Left colon (tissue), 2 donors: ENCODE data around the gene P2RY14. TPM values are rescaled to one million over a fixed set of nuclear protein-coding genes. Genes with fewer than 3 reads are reported as not detected.

Experiments
- ATAC-seq: fragments of 200-7000 bp; cut with Tn5 transposase; one replicate; pipeline ENCODE4 v1.9.1; 2020; ENCODE audit warnings: mild to moderate bottlenecking, moderate library complexity
- DNase-seq, 2 donors: peaks; one replicate each; pipeline ENCODE4 v3.0.0-alpha.2; 2020
- intact Hi-C, 2 donors: fragments of 100-400 bp; cut with DNase I in 1 of 2; cut with micrococcal nuclease in 1 of 2; formaldehyde crosslinking; loops; one replicate each; pipeline versions ENCODE4 v1.11.2 to v1.14.0; 2022; cut with DNase I, micrococcal nuclease
- total RNA-seq, 2 donors: library from RNA; stranded (reverse); fragmentation: NEBNext Ultra II Directional; extraction: Animal tissue kit (Norgen Biotek cat#: 25700); gene quantifications; one replicate each; pipeline ENCODE4 v1.2.1, GENCODE V29; 2021
- donor health status: DM: no; HTN: no; CAD: no.
- donor health status: DM: yes; HTN: yes; CAD: no.

Gene P2RY14
- total RNA-seq, 2 donors from 2014 or later, result 2.0 to 7.3 TPM

GRCh38 chr3:151201051-151201730 lies 77.2 kb downstream of the P2RY14 start:
- intact Hi-C loops, result no loop called here
- no peak for ATAC-seq
- DNase-seq, result no peak

- no peak for DNase-seq
- intact Hi-C loops, result no loop called here
- no peak for ATAC-seq
These were observed 77.8 kb downstream of the P2RY14 start for GRCh38 chr3:151200586-151200985.

GRCh38 chr3:151199554-151200438 lies 78.5 kb downstream of the P2RY14 start:
- intact Hi-C loops, result no loop called here
- DNase-seq (no peak), ATAC-seq (no peak)

- DNase-seq, result no peak
- ATAC-seq, result no peak
- intact Hi-C loops, result no loop called here
These were observed 79.5 kb downstream of the P2RY14 start for GRCh38 chr3:151198849-151199248.

GRCh38 chr3:151197981-151198767 lies 80.2 kb downstream of the P2RY14 start:
- ATAC-seq (no peak), DNase-seq (no peak)
- intact Hi-C loops, result no loop called here

GRCh38 chr3:151197228-151197627 lies 81.1 kb downstream of the P2RY14 start:
- ATAC-seq (no peak), DNase-seq (no peak)
- intact Hi-C loops, result no loop called here

GRCh38 chr3:151196434-151196833 lies 81.9 kb downstream of the P2RY14 start:
- intact Hi-C loops, result no loop called here
- DNase-seq (no peak), ATAC-seq (no peak)

GRCh38 chr3:151195826-151196225 lies 82.5 kb downstream of the P2RY14 start:
- ATAC-seq (no peak), DNase-seq (no peak)
- intact Hi-C loops, result no loop called here

- ATAC-seq, result no peak
- intact Hi-C loops, result no loop called here
- no peak for DNase-seq
These were observed 85.8 kb downstream of the P2RY14 start for GRCh38 chr3:151192545-151192944.

- DNase-seq, result no peak
- intact Hi-C loops, result no loop called here
- no peak for ATAC-seq
These were observed 87.2 kb downstream of the P2RY14 start for GRCh38 chr3:151191095-151191494.

- intact Hi-C loops, result no loop called here
- DNase-seq (no peak), ATAC-seq (no peak)
These were observed 95.1 kb downstream of the P2RY14 start for GRCh38 chr3:151183265-151183671.

GRCh38 chr3:151182349-151183079 lies 95.8 kb downstream of the P2RY14 start:
- intact Hi-C loops, result no loop called here
- DNase-seq, result no peak
- ATAC-seq, result no peak

GRCh38 chr3:151178208-151178845 lies 100.0 kb downstream of the P2RY14 start:
- intact Hi-C loops, result no loop called here
- peak; percentile 93 for ATAC-seq
- peak in 1 of 2 donors; percentile 32 for DNase-seq

- DNase-seq, result no peak
- no peak for ATAC-seq
- intact Hi-C loops, result no loop called here
These were observed 102.4 kb downstream of the P2RY14 start for GRCh38 chr3:151175952-151176351.

GRCh38 chr3:151174351-151174750 lies 104.0 kb downstream of the P2RY14 start:
- intact Hi-C loops, result no loop called here
- DNase-seq (no peak), ATAC-seq (no peak)

- intact Hi-C loops, result no loop called here
- peak in 1 of 2 donors; percentile 46 for DNase-seq
- no peak for ATAC-seq
These were observed 107.1 kb downstream of the P2RY14 start for GRCh38 chr3:151171145-151171757.

GRCh38 chr3:151169948-151170679 lies 108.2 kb downstream of the P2RY14 start:
- peak in 1 of 2 donors; percentile 43 for DNase-seq
- intact Hi-C loops, result loop anchor here in 1 of 2 donors (5.0 kb wide), 1 partner anchor 112 kb away; no protein-coding TSS in a partner anchor
- peak; percentile 60 for ATAC-seq
